Natural killer cell treated with Interleukin-12 subunit alpha and Interleukin-12 subunit beta and Interleukin-15 and Interleukin-18, amount 100 ng/mL, for 72 hours (primary cell): ENCODE results near the gene ZNF804B. TPM values are rescaled to one million over a fixed set of nuclear protein-coding genes. Genes with fewer than 3 reads are reported as not detected.

Source experiments
- ATAC-seq, 2 donors: fragments of 150-1000 bp; cut with Tn5 transposase in 1 of 2; sonication (Bioruptor Pico), chemical (Tn5 transposase) in 1 of 2; 2 replicates each; pipeline ENCODE4 v1.10.0; 2021
- DNase-seq: peaks from one replicate; pipeline ENCODE4 v3.0.0; 2022; ENCODE audit warnings: low spot score
- H3K27ac Mint-ChIP-seq, 2 donors: 1 replicate in 1 of 2; 2 replicates in 1 of 2; pipeline ENCODE4 v1.8.0; 2022; ENCODE audit warnings: mixed read lengths in 2 of 2, mild to moderate bottlenecking in 1 of 2, moderate library complexity in 1 of 2
- H3K27me3 Mint-ChIP-seq, 2 donors: 1 replicate in 1 of 2; 2 replicates in 1 of 2; pipeline ENCODE4 v1.8.0; 2022; ENCODE audit warnings: mixed read lengths in 2 of 2
- H3K36me3 Mint-ChIP-seq: one replicate; pipeline ENCODE4 v1.8.0; 2022; ENCODE audit warnings: mixed read lengths
- H3K4me1 Mint-ChIP-seq, 2 donors: 1 replicate in 1 of 2; 2 replicates in 1 of 2; pipeline ENCODE4 v1.8.0; 2022; ENCODE audit warnings: low read depth in 2 of 2, mixed read lengths in 2 of 2, mild to moderate bottlenecking in 1 of 2
- H3K4me3 Mint-ChIP-seq: one replicate; pipeline ENCODE4 v1.8.0; 2022; ENCODE audit warnings: mixed read lengths
- H3K9me3 Mint-ChIP-seq: 2 replicates; pipeline ENCODE4 v1.8.0; 2022; ENCODE audit warnings: mixed read lengths
- total RNA-seq, 2 donors: library from RNA; stranded (reverse); gene quantifications; one replicate each; pipeline ENCODE4 v1.2.3, GENCODE V29; 2022

Gene ZNF804B
- total RNA-seq, 2 donors from 2014 or later: not detected

- H3K27me3 Mint-ChIP-seq: no peaks in the 10 kb centered on the region
- H3K4me3 Mint-ChIP-seq: no peak overlapping the region
- H3K4me1 Mint-ChIP-seq: no peaks in the 10 kb centered on the region
- H3K9me3 Mint-ChIP-seq: peaks cover 11% of the 10 kb centered on the region
- ATAC-seq (no peak), DNase-seq (no peak)
- H3K36me3 Mint-ChIP-seq: no peaks in the 10 kb centered on the region
- H3K27ac Mint-ChIP-seq: no peak overlapping the region
These were observed 478.7 kb downstream of the ZNF804B start for GRCh38 chr7:89238156-89238555.

DNA sequence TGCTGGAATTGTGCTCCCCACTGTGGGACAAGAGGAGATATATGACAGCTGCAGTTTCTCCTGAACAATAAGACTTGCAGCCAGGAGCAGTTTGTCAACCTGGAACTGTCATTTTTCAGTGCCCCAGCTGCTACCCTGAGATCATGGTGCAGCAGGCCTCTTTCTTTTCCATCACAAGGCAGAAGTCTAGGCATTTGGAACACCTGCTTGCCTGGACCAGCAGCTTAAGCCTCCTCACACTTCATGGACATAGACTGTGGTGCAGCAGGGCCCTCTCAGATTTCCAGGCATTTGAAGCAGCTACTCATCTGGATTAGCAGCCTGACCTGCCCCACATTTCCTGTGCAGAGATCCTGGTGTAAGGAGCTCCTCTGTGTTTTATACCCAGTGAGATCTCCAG, 486.7 kb downstream of the ZNF804B start:
- no peak overlapping the region for H3K4me3 Mint-ChIP-seq
- H3K27me3 Mint-ChIP-seq: no peaks in the 10 kb centered on the region
- ATAC-seq: no peak
- H3K36me3 Mint-ChIP-seq: peaks cover 4% of the 10 kb centered on the region
- H3K9me3 Mint-ChIP-seq: peaks cover 12% of the 10 kb centered on the region
- no peak for DNase-seq
- H3K4me1 Mint-ChIP-seq: no peaks in the 10 kb centered on the region
- no peak overlapping the region for H3K27ac Mint-ChIP-seq

GRCh38 chr7:89247207-89247606, 487.7 kb downstream of the ZNF804B start:
- Mint-ChIP-seq H3K27ac (no peak overlapping the region), H3K9me3 (peaks cover 13% of the 10 kb centered on the region), H3K27me3 (no peaks in the 10 kb centered on the region), H3K4me1 (no peaks in the 10 kb centered on the region), H3K36me3 (peaks cover 4% of the 10 kb centered on the region), H3K4me3 (no peak overlapping the region)
- DNase-seq: no peak
- no peak for ATAC-seq

GRCh38 chr7:89259085-89259484, 499.6 kb downstream of the ZNF804B start:
- peaks cover 10% of the 10 kb centered on the region for H3K9me3 Mint-ChIP-seq
- H3K27ac Mint-ChIP-seq: no peak overlapping the region
- no peaks in the 10 kb centered on the region for H3K27me3 Mint-ChIP-seq
- H3K4me1 Mint-ChIP-seq: no peaks in the 10 kb centered on the region
- no peaks in the 10 kb centered on the region for H3K36me3 Mint-ChIP-seq
- ATAC-seq: no peak
- H3K4me3 Mint-ChIP-seq: no peak overlapping the region
- no peak for DNase-seq

- Mint-ChIP-seq H3K27ac (no peak overlapping the region), H3K9me3 (peaks cover 18% of the 10 kb centered on the region), H3K4me3 (no peak overlapping the region), H3K4me1 (no peaks in the 10 kb centered on the region), H3K27me3 (no peaks in the 10 kb centered on the region), H3K36me3 (no peaks in the 10 kb centered on the region)
- DNase-seq (no peak), ATAC-seq (no peak)
These were observed 504.6 kb downstream of the ZNF804B start for GRCh38 chr7:89264126-89264525.

DNA sequence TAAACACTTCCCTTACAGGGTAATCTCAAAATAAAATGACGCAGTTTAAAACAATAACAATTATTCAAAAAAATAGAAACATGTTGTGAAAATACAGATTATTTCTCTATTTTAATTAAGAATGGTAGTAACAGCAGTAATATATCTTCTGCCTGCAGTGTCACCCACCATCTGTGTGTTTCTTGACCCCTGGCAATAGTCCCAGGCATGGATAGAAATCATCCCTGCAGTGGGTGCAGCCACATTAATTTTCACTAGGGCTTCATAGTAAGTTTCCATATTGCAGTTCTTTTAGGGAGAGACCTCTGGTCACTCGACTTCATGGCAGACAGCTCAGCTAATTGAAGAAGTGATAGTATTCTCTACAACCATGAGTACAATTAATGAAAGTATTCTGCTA, 506.1 kb downstream of the ZNF804B start:
- ATAC-seq (no peak), DNase-seq (no peak)
- H3K4me3 Mint-ChIP-seq: no peak overlapping the region
- no peak overlapping the region for H3K27ac Mint-ChIP-seq
- H3K36me3 Mint-ChIP-seq: no peaks in the 10 kb centered on the region
- peaks cover 11% of the 10 kb centered on the region for H3K9me3 Mint-ChIP-seq
- no peaks in the 10 kb centered on the region for H3K27me3 Mint-ChIP-seq
- no peaks in the 10 kb centered on the region for H3K4me1 Mint-ChIP-seq

- Mint-ChIP-seq H3K27me3 (no peaks in the 10 kb centered on the region), H3K4me1 (no peaks in the 10 kb centered on the region), H3K9me3 (peaks cover 5% of the 10 kb centered on the region), H3K27ac (no peak overlapping the region), H3K36me3 (peaks cover 5% of the 10 kb centered on the region), H3K4me3 (no peak overlapping the region)
- no peak for DNase-seq
- ATAC-seq: no peak
These were observed 523.8 kb downstream of the ZNF804B start for GRCh38 chr7:89283302-89283701.

GRCh38 chr7:89308535-89308934, 549.0 kb downstream of the ZNF804B start:
- no peaks in the 10 kb centered on the region for H3K4me1 Mint-ChIP-seq
- no peak overlapping the region for H3K27ac Mint-ChIP-seq
- H3K36me3 Mint-ChIP-seq: no peaks in the 10 kb centered on the region
- no peak overlapping the region for H3K4me3 Mint-ChIP-seq
- no peak for DNase-seq
- no peaks in the 10 kb centered on the region for H3K27me3 Mint-ChIP-seq
- peaks cover 6% of the 10 kb centered on the region for H3K9me3 Mint-ChIP-seq
- ATAC-seq: no peak

DNA sequence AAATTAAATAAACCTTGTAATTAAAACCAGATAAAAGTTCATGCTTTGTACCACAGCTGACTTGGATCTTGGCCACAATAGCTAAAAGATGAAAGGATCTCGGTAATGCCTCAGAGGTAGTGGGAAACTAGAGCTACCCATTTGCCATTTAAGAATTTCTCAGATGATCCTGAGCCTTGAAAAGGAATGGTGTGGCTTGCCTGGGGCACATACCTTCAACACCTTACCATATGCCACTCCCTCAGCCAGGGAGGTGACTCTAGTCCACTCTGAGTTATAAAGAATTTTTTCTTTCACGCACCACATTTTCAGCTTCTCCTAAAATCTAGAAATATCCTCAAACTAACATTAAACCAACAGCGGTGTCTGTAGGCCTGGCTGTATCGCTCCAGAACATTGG, 552.4 kb downstream of the ZNF804B start:
- Mint-ChIP-seq H3K9me3 (peaks cover 11% of the 10 kb centered on the region), H3K27ac (no peak overlapping the region), H3K4me3 (no peak overlapping the region), H3K4me1 (no peaks in the 10 kb centered on the region), H3K36me3 (no peaks in the 10 kb centered on the region), H3K27me3 (no peaks in the 10 kb centered on the region)
- ATAC-seq (no peak), DNase-seq (no peak)

DNA sequence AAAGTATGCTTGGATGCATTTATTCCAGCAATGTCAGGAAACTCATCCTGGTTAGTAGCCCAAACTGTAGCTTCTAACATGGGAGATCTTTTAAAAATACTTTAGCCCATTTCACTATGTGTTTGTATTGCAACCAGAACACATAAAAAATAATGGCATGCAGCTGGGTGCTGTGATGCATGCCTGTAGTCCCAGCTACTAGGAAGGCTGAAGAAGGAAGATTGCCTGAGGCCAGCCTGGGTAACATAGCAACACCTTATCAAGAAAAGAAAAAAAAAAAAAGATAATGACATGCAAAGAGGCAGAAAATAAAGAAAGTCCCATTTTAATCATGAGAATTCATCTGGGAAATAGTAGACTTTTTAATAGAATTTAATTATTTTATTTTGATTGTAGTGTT, 553.1 kb downstream of the ZNF804B start:
- H3K4me3 Mint-ChIP-seq: no peak overlapping the region
- H3K9me3 Mint-ChIP-seq: peaks cover 18% of the 10 kb centered on the region
- DNase-seq (no peak), ATAC-seq (no peak)
- H3K4me1 Mint-ChIP-seq: no peaks in the 10 kb centered on the region
- no peaks in the 10 kb centered on the region for H3K27me3 Mint-ChIP-seq
- no peak overlapping the region for H3K27ac Mint-ChIP-seq
- H3K36me3 Mint-ChIP-seq: no peaks in the 10 kb centered on the region

DNA sequence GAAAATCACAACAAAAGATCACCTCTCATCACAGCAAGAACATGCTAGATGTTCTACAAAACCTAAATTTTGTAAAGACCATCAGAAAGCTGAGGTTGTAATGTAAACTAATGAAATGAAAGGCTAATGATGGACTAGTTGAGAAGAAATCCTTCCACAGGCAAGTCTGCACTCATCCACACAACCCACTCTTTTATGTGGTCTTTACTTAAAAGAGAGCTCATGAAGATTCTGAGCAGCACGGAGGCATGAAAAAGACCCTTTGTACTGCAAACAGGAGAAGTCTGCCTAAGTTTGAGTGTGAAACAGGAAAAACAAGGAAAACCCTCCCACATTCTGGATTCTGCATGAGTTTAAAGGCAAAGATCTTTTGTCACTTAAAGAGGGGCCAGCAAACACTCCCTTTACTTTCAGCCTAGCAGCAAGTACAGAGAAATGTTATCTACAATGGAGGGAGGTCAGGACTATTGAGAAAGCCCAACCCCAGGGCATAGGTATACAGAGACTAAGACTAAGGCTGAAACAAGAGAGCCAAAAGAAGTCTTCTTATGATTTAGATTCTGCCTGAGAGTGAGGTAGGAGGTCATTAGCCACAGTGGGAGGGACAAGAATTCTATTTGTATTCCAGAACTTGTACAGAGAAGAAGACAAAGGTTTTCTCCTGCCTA, 557.2 kb downstream of the ZNF804B start:
- Mint-ChIP-seq H3K4me3 (no peak overlapping the region), H3K36me3 (no peaks in the 10 kb centered on the region), H3K27ac (no peak overlapping the region), H3K4me1 (no peaks in the 10 kb centered on the region), H3K9me3 (peaks cover 19% of the 10 kb centered on the region), H3K27me3 (no peaks in the 10 kb centered on the region)
- ATAC-seq: no peak
- no peak for DNase-seq

GRCh38 chr7:89332026-89332425, 572.5 kb downstream of the ZNF804B start:
- H3K36me3 Mint-ChIP-seq: peaks cover 5% of the 10 kb centered on the region
- H3K27ac Mint-ChIP-seq: no peak overlapping the region
- DNase-seq (no peak), ATAC-seq (no peak)
- H3K4me1 Mint-ChIP-seq: no peaks in the 10 kb centered on the region
- H3K4me3 Mint-ChIP-seq: no peak overlapping the region
- no peaks in the 10 kb centered on the region for H3K27me3 Mint-ChIP-seq
- H3K9me3 Mint-ChIP-seq: peaks cover 12% of the 10 kb centered on the region

DNA sequence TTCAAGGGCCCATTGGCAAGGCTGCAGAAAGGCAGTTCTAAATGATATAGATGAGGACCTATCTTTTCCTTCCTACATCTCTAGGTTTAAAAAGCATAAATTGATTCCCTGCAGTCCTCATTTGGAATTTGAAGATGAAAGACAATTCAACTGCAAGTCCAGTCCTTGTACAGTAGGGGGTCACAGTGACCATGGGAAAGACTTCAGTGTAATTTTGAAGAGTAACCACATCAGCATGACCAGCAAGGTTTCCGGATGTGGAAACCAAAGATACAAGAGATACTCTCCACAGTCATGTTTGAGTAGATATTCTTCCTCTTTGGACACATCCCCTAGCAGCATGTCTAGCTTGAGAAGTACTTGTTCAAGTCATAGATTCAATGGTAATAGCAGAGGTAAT, 575.3 kb downstream of the ZNF804B start:
- H3K27me3 Mint-ChIP-seq: no peaks in the 10 kb centered on the region
- H3K9me3 Mint-ChIP-seq: peaks cover 12% of the 10 kb centered on the region
- DNase-seq: no peak
- no peak overlapping the region for H3K27ac Mint-ChIP-seq
- H3K36me3 Mint-ChIP-seq: peaks cover 5% of the 10 kb centered on the region
- H3K4me1 Mint-ChIP-seq: no peaks in the 10 kb centered on the region
- no peak overlapping the region for H3K4me3 Mint-ChIP-seq
- no peak for ATAC-seq

DNA sequence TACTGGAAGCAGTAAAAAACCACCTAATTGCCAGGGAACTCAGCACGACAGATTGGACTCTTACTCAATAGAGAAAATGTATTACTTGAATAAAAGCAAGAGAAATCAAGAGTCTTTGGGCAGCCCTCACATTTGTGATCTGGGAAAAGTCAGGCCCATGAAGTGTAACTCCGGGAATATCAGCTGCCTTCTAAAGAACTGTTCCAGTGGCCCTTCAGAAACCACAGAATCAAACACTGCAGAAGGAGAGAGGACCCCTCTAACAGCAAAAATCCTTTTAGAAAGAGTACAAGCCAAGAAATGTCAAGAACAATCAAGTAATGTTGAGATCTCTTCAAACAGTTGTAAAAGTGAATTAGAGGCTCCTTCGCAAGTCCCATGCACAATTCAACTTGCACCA, 576.0 kb downstream of the ZNF804B start:
- no peak for DNase-seq
- Mint-ChIP-seq H3K36me3 (peaks cover 5% of the 10 kb centered on the region), H3K27me3 (no peaks in the 10 kb centered on the region), H3K4me3 (no peak overlapping the region), H3K27ac (no peak overlapping the region), H3K9me3 (peaks cover 12% of the 10 kb centered on the region), H3K4me1 (no peaks in the 10 kb centered on the region)
- ATAC-seq: no peak

DNA sequence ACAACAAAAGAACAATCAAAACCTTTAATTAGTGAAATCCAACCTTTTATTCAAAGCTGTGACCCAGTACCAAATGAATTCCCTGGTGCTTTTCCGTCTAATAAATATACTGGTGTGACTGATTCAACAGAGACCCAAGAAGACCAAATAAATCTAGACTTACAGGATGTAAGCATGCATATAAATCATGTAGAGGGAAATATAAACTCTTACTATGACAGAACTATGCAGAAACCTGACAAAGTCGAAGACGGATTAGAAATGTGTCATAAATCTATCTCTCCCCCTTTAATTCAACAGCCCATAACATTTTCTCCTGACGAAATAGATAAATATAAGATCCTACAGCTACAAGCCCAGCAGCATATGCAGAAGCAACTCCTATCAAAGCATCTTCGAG, 576.6 kb downstream of the ZNF804B start:
- ATAC-seq (no peak), DNase-seq (no peak)
- H3K4me1 Mint-ChIP-seq: no peaks in the 10 kb centered on the region
- peaks cover 12% of the 10 kb centered on the region for H3K9me3 Mint-ChIP-seq
- H3K27ac Mint-ChIP-seq: no peak overlapping the region
- peaks cover 5% of the 10 kb centered on the region for H3K36me3 Mint-ChIP-seq
- no peak overlapping the region for H3K4me3 Mint-ChIP-seq
- H3K27me3 Mint-ChIP-seq: no peaks in the 10 kb centered on the region
